Fibroblast of skin of left biceps (primary cell): Measurements from ENCODE around the gene SLC8A1.
A peak's percentile ranks its signal among the peaks of the same experiment; 100 is the strongest.

Experiments
- DNase-seq, 2 experiments: peaks; one replicate each; pipeline ENCODE4 v3.0.0-alpha.2; 2013; ENCODE audit warnings: low read depth in 2 of 2

The SLC8A1 gene

GRCh38 chr2:40355451-40355850 is 96.4 kb downstream of the SLC8A1 start:
- no peak for DNase-seq

- no peak for DNase-seq
Observed at GRCh38 chr2:40353231-40353630, 98.7 kb downstream of the SLC8A1 start.

GRCh38 chr2:40352703-40353099 is 99.2 kb downstream of the SLC8A1 start:
- DNase-seq = no peak

- peak in 1 of 2 experiments; percentile 59 for DNase-seq
Observed at GRCh38 chr2:40352041-40352702, 99.7 kb downstream of the SLC8A1 start.

- DNase-seq = peak in 1 of 2 experiments; percentile 60
Observed at GRCh38 chr2:40348665-40349064, 103.2 kb downstream of the SLC8A1 start.

- DNase-seq = no peak
Observed at GRCh38 chr2:40348038-40348437, 103.9 kb downstream of the SLC8A1 start.

- no peak for DNase-seq
Observed at GRCh38 chr2:40346535-40347354, 105.1 kb downstream of the SLC8A1 start.

GRCh38 chr2:40344364-40344763 is 107.5 kb downstream of the SLC8A1 start:
- DNase-seq = no peak

- no peak for DNase-seq
Observed at GRCh38 chr2:40343902-40344301, 108.0 kb downstream of the SLC8A1 start.

- no peak for DNase-seq
Observed at GRCh38 chr2:40341198-40341597, 110.7 kb downstream of the SLC8A1 start.

GRCh38 chr2:40339026-40339425 is 112.9 kb downstream of the SLC8A1 start:
- DNase-seq = no peak

GRCh38 chr2:40332191-40332826 is 119.6 kb downstream of the SLC8A1 start:
- DNase-seq = peak in 1 of 2 experiments; percentile 44

GRCh38 chr2:40330096-40330495 is 121.8 kb downstream of the SLC8A1 start:
- DNase-seq = no peak

- DNase-seq = no peak
Observed at GRCh38 chr2:40329739-40330030, 122.2 kb downstream of the SLC8A1 start.

GRCh38 chr2:40325116-40325515 is 126.8 kb downstream of the SLC8A1 start:
- DNase-seq = no peak

GRCh38 chr2:40324656-40325055 is 127.2 kb downstream of the SLC8A1 start:
- no peak for DNase-seq

- no peak for DNase-seq
Observed at GRCh38 chr2:40321822-40322221, 130.1 kb downstream of the SLC8A1 start.

- no peak for DNase-seq
Observed at GRCh38 chr2:40321016-40321623, 130.8 kb downstream of the SLC8A1 start.

GRCh38 chr2:40318921-40319320 is 133.0 kb downstream of the SLC8A1 start:
- DNase-seq = no peak

- no peak for DNase-seq
Observed at GRCh38 chr2:40317761-40318160, 134.1 kb downstream of the SLC8A1 start.

GRCh38 chr2:40317046-40317445 is 134.8 kb downstream of the SLC8A1 start:
- peak; percentile 30 to 40 for DNase-seq

- DNase-seq = no peak
Observed at GRCh38 chr2:40316620-40317019, 135.3 kb downstream of the SLC8A1 start.
